ENCODE results near the gene EEF1G.
"Not testable (repeated sequence)": the region's sequence is repeated elsewhere in the genome, so short reads cannot be mapped to it uniquely, and the experiment has no call there.

DNA sequence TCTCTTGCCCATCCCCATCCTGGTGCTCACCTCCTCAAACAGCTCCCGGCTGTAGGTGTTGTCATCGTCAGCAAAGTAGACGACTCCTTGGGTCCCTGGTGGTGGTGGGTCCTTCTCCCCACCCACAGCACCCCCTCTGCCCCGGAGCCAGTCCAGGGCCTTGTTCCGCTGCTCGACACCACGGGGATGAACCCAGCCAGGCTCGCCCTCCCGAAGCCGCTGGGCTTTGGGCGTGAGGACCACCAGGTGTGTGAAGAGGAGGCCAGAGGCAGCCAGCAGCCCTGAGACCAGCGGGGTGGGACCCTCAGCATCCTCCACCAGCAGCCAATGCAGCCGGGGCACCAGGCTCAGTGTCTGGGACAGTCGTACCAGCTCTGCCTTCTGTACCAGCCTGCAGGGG is 43.3 kb upstream of the EEF1G start:
- TF ChIP-seq, protein P1, sequence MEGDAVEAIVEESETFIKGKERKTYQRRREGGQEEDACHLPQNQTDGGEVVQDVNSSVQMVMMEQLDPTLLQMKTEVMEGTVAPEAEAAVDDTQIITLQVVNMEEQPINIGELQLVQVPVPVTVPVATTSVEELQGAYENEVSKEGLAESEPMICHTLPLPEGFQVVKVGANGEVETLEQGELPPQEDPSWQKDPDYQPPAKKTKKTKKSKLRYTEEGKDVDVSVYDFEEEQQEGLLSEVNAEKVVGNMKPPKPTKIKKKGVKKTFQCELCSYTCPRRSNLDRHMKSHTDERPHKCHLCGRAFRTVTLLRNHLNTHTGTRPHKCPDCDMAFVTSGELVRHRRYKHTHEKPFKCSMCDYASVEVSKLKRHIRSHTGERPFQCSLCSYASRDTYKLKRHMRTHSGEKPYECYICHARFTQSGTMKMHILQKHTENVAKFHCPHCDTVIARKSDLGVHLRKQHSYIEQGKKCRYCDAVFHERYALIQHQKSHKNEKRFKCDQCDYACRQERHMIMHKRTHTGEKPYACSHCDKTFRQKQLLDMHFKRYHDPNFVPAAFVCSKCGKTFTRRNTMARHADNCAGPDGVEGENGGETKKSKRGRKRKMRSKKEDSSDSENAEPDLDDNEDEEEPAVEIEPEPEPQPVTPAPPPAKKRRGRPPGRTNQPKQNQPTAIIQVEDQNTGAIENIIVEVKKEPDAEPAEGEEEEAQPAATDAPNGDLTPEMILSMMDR (IDR thresholded peaks at IDR 0.05): not testable (repeated sequence)
- not testable (repeated sequence) for TF ChIP-seq POLR2AphosphoS5, POLR2A (IDR thresholded peaks at IDR 0.05)
